ENCODE measurements around the gene VIM. TPM values are rescaled to one million over a fixed set of nuclear protein-coding genes. Genes with fewer than 3 reads are reported as not detected.

Gene VIM
- total RNA-seq (2014; rRNA removed; shearing (Covaris generic)): 0.46 and 3.4 TPM in 2 replicates
- total RNA-seq (2022): 0.88 and 1.3 TPM in 2 replicates
- Bru-seq, nascent RNA: percentile 14 among the genes with signal in this experiment
- percentile 16 among the genes with signal in this experiment for BruChase-seq, experiment 1, labeled RNA remaining after a 6-hour chase
- percentile 17 among the genes with signal in this experiment for BruChase-seq, experiment 2, labeled RNA remaining after a 2-hour chase
- long read RNA-seq, partial matches to known transcripts: 2 of 2 reads
- long read RNA-seq, other reads (novel, unspliced or antisense): 0 of 2 reads

GRCh38 chr10:17228091-17229015, at the start of gene VIM:
Gene VIM (plus strand): TSS chr10:17228241. CDS start chr10:17229423, 1,182 bp downstream.
- DNase-seq (ENCODE audit: low spot score): peak; percentile 48
- H3K4me1 ChIP-seq (ENCODE audit: insufficient read depth, low read length, poor library complexity, severe bottlenecking): peaks cover 29% of the 10 kb centered on the region
- H3K9me2 ChIP-seq (ENCODE audit: insufficient read depth, low read length): no peaks in the 10 kb centered on the region
- H3K27ac ChIP-seq (ENCODE audit: low read depth, low read length, poor library complexity, severe bottlenecking): no peak within 1 kb of the TSS
- TF ChIP-seq, protein P1, sequence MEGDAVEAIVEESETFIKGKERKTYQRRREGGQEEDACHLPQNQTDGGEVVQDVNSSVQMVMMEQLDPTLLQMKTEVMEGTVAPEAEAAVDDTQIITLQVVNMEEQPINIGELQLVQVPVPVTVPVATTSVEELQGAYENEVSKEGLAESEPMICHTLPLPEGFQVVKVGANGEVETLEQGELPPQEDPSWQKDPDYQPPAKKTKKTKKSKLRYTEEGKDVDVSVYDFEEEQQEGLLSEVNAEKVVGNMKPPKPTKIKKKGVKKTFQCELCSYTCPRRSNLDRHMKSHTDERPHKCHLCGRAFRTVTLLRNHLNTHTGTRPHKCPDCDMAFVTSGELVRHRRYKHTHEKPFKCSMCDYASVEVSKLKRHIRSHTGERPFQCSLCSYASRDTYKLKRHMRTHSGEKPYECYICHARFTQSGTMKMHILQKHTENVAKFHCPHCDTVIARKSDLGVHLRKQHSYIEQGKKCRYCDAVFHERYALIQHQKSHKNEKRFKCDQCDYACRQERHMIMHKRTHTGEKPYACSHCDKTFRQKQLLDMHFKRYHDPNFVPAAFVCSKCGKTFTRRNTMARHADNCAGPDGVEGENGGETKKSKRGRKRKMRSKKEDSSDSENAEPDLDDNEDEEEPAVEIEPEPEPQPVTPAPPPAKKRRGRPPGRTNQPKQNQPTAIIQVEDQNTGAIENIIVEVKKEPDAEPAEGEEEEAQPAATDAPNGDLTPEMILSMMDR (conservative IDR thresholded peaks at IDR 0.05; ENCODE audit: low read length): no peak
- CTCF ChIA-PET (ENCODE audit: unreplicated experiment): no interaction called here
- no peaks in the 10 kb centered on the region for H3K79me2 ChIP-seq (ENCODE audit: insufficient read depth, low read depth, low read length)
- H2AFZ ChIP-seq (ENCODE audit: low read length): peak within 1 kb of the TSS; percentile 23; the same call in 1 of the 2 replicates
- no TSS peak for BruUV-seq (replicated peaks)
- H3K4me3 ChIP-seq (ENCODE audit: low read depth, low read length, poor library complexity, severe bottlenecking): peak within 1 kb of the TSS; percentile 53
- H4K20me1 ChIP-seq (ENCODE audit: insufficient read depth, low read length): no peaks in the 10 kb centered on the region; the same call in 1 of the 2 replicates
- no peaks in the 10 kb centered on the region for H3K36me3 ChIP-seq (ENCODE audit: insufficient read depth, low read length)
- no peaks in the 10 kb centered on the region for H3K9me3 ChIP-seq (ENCODE audit: low read length)
- POLR2A ChIA-PET: no interaction called here
- intact Hi-C loops (cut with micrococcal nuclease; ENCODE audit: unreplicated experiment): no loop called here
- peak within 1 kb of the TSS; percentile 57 for H3K4me2 ChIP-seq (ENCODE audit: low read length)

- Histone ChIP-seq H3K4me2 (ENCODE audit: low read length) (no peak overlapping the region), H3K4me3 (ENCODE audit: low read depth, low read length, poor library complexity, severe bottlenecking) (no peak overlapping the region), H3K79me2 (ENCODE audit: insufficient read depth, low read depth, low read length) (no peaks in the 10 kb centered on the region), H3K36me3 (ENCODE audit: insufficient read depth, low read length) (no peaks in the 10 kb centered on the region), H3K9me3 (ENCODE audit: low read length) (no peaks in the 10 kb centered on the region), H3K27ac (ENCODE audit: low read depth, low read length, poor library complexity, severe bottlenecking) (no peak overlapping the region), H4K20me1 (ENCODE audit: insufficient read depth, low read length) (no peaks in the 10 kb centered on the region), H3K9me2 (ENCODE audit: insufficient read depth, low read length) (no peaks in the 10 kb centered on the region), H2AFZ (ENCODE audit: low read length) (no peak overlapping the region), H3K4me1 (ENCODE audit: insufficient read depth, low read length, poor library complexity, severe bottlenecking) (no peaks in the 10 kb centered on the region)
- DNase-seq (ENCODE audit: low spot score): no peak
- ChIA-PET CTCF (ENCODE audit: unreplicated experiment) (no interaction called here), POLR2A (interaction anchor here (0.7 kb wide), 1 partner anchor 1646 kb away, joined by 5 read pairs; no protein-coding TSS in a partner anchor)
- no peak for TF ChIP-seq EZH2phosphoT487 (IDR thresholded peaks at IDR 0.05; ENCODE audit: borderline replicate concordance, low read depth, low read length)
- TF ChIP-seq, protein P1 (conservative IDR thresholded peaks at IDR 0.05; ENCODE audit: low read length): no peak
- no TSS peak for BruUV-seq (replicated peaks)
- intact Hi-C loops (cut with micrococcal nuclease; ENCODE audit: unreplicated experiment): no loop called here
Observed at GRCh38 chr10:17179002-17179401, 49.0 kb upstream of the VIM start.
